KBM-7 (cell line): ENCODE results near the gene AK9.

ENCODE experiments used
- DNase-seq: peaks from one replicate; pipeline ENCODE4 v3.0.0-alpha.2; 2015
- in situ Hi-C: fragments of 300-500 bp; cut with MboI; formaldehyde crosslinking; loops from 2 replicates; pipeline ENCODE4 v1.14.3; 2020; ENCODE audit warnings: low sequenced_read_pairs, low pct_unique_long_range_greater_than_20kb, mixed read lengths

AK9 gene

GRCh38 chr6:109493865-109494264 is 197.1 kb downstream of the AK9 start:
- in situ Hi-C loops: no loop called here

GRCh38 chr6:109491207-109491938 is 199.6 kb downstream of the AK9 start:
- DNase-seq: peak; percentile 32
- in situ Hi-C loops: no loop called here

More at GRCh38 chr6:109493865-109494264, 197.1 kb downstream of the AK9 start:
- DNase-seq: peak; percentile 47

GRCh38 chr6:109490713-109491112 is 200.3 kb downstream of the AK9 start:
- in situ Hi-C loops: no loop called here

GRCh38 chr6:109488001-109488400 is 203.0 kb downstream of the AK9 start:
- no peak for DNase-seq
- in situ Hi-C loops: no loop called here

More at GRCh38 chr6:109490713-109491112, 200.3 kb downstream of the AK9 start:
- no peak for DNase-seq

GRCh38 chr6:109486068-109486467 is 204.9 kb downstream of the AK9 start:
- in situ Hi-C loops: no loop called here
- DNase-seq: no peak

- in situ Hi-C loops: no loop called here
- no peak for DNase-seq
These were observed 205.6 kb downstream of the AK9 start for GRCh38 chr6:109485266-109485935.

GRCh38 chr6:109484122-109484521 is 206.9 kb downstream of the AK9 start:
- in situ Hi-C loops: no loop called here
- no peak for DNase-seq

- no peak for DNase-seq
- in situ Hi-C loops: no loop called here
These were observed 207.3 kb downstream of the AK9 start for GRCh38 chr6:109483735-109484057.

- DNase-seq: peak; percentile 85
- in situ Hi-C loops: no loop called here
These were observed 207.9 kb downstream of the AK9 start, which contains the start of gene ZBTB24 for GRCh38 chr6:109482905-109483734. Gene ZBTB24, minus strand, starts transcription at chr6:109483219. Its CDS starts 1,193 bp downstream, at chr6:109482026.

GRCh38 chr6:109480993-109481480 is 210.0 kb downstream of the AK9 start:
- in situ Hi-C loops: no loop called here
- DNase-seq: no peak

GRCh38 chr6:109478841-109479624 is 212.0 kb downstream of the AK9 start:
- in situ Hi-C loops: no loop called here
- DNase-seq: no peak

GRCh38 chr6:109478222-109478805 is 212.7 kb downstream of the AK9 start:
- DNase-seq: no peak
- in situ Hi-C loops: no loop called here

GRCh38 chr6:109477725-109478124 is 213.3 kb downstream of the AK9 start:
- DNase-seq: no peak
- in situ Hi-C loops: no loop called here

- in situ Hi-C loops: no loop called here
- no peak for DNase-seq
These were observed 213.8 kb downstream of the AK9 start for GRCh38 chr6:109477184-109477583.

- in situ Hi-C loops: no loop called here
- no peak for DNase-seq
These were observed 215.4 kb downstream of the AK9 start for GRCh38 chr6:109475625-109476024.

GRCh38 chr6:109474995-109475394 is 216.0 kb downstream of the AK9 start:
- no peak for DNase-seq
- in situ Hi-C loops: no loop called here

GRCh38 chr6:109473120-109473519 is 217.9 kb downstream of the AK9 start:
- in situ Hi-C loops: no loop called here

GRCh38 chr6:109472132-109472995 is 218.6 kb downstream of the AK9 start:
- no peak for DNase-seq
- in situ Hi-C loops: no loop called here

More at GRCh38 chr6:109473120-109473519, 217.9 kb downstream of the AK9 start:
- no peak for DNase-seq
